Stomach (tissue), 9 donors: ENCODE results near the gene LRRC49. TPM values are rescaled to one million over a fixed set of nuclear protein-coding genes. Genes with fewer than 3 reads are reported as not detected.

Experiments used
- DNase-seq, 2 donors: peaks; one replicate each; pipeline versions ENCODE4 v3.0.0 to v3.0.0-alpha.2; 2013 to 2019
- H3K27ac ChIP-seq, 5 donors: fragments of 200-600 bp in 4 of 5; sonication (generic) in 4 of 5; one replicate each; pipeline ENCODE4 v1.5.1; 2013 to 2019; ENCODE audit warnings: mild to moderate bottlenecking in 1 of 5, moderate library complexity in 1 of 5
- H3K27me3 ChIP-seq, 3 donors: fragments of 200-600 bp; sonication (generic); one replicate each; pipeline ENCODE4 v1.5.1; 2017 to 2019; ENCODE audit warnings: mixed run types in 1 of 3
- H3K36me3 ChIP-seq, 4 donors: fragments of 200-600 bp; sonication (generic); 1 replicate in 3 of 4; 2 replicates in 1 of 4; pipeline ENCODE4 v1.5.1; 2016 to 2019
- H3K4me1 ChIP-seq, 4 donors: fragments of 200-600 bp; sonication (generic); one replicate each; pipeline ENCODE4 v1.5.1; 2016 to 2019
- H3K4me3 ChIP-seq, 4 donors: fragments of 200-600 bp; sonication (generic) in 3 of 4; one replicate each; pipeline ENCODE4 v1.5.1; 2016 to 2019; ENCODE audit warnings: mild to moderate bottlenecking in 1 of 4
- H3K9me3 ChIP-seq, 4 donors: fragments of 200-600 bp; sonication (generic); one replicate each; pipeline ENCODE4 v1.5.1; 2016 to 2019
- EP300 ChIP-seq: sonication (generic); formaldehyde crosslinking; IDR thresholded peaks from one replicate; pipeline ENCODE4 v1.6.1; 2017; ENCODE audit warnings: antibody characterized with exemption
- POLR2A ChIP-seq, 4 donors: fragments of 450-650 bp; IDR thresholded peaks; one replicate each; pipeline ENCODE4 v1.6.1; 2016; ENCODE audit warnings: antibody characterized with exemption in 4 of 4, control low read depth in 2 of 4, mild to moderate bottlenecking in 1 of 4, moderate library complexity in 1 of 4
- POLR2AphosphoS5 ChIP-seq, 3 donors: sonication (generic); formaldehyde crosslinking; IDR thresholded peaks; one replicate each; pipeline ENCODE4 v1.6.1; 2016; ENCODE audit warnings: antibody characterized with exemption in 3 of 3
- WGBS, 5 donors: extraction: QIAGEN DNeasy Blood & Tissue Kit in 3 of 5; methylation state at CpG; one replicate each; pipeline versions ENCODE4 v1.1.5 to v1.1.7; 2013 to 2018; 5-methylcytosine and 5-hydroxymethylcytosine counted together
- intact Hi-C: fragments of 100-400 bp; cut with DNase I; formaldehyde crosslinking; loops from one replicate; pipeline ENCODE4 v1.15.1; 2023; ENCODE audit warnings: low total_unique reads
- polyA plus RNA-seq, 3 donors: library from polyadenylated mRNA; stranded (reverse); fragments of 200-250 nt; gene quantifications; one replicate each; pipeline ENCODE4 v1.2.3, GENCODE V29; 2013
- total RNA-seq, 5 donors: library from RNA; depleted of rRNA; stranded (reverse); fragments of >200 nt; gene quantifications; one replicate each; pipeline versions ENCODE4 v1.1.0 to v1.2.3, GENCODE V29; 2014 to 2016
- TF ChIP-seq, protein P1 (sequence below), 7 experiments: fragments of 450-650 bp in 4 of 7; fragments of 200-600 bp in 3 of 7; sonication (generic) in 3 of 7; IDR thresholded peaks; one replicate each; pipeline ENCODE4 v1.5.1; 2016 to 2019; ENCODE audit warnings: antibody characterized with exemption in 7 of 7, control low read depth in 2 of 7, mild to moderate bottlenecking in 1 of 7
- donor health status: healthy with polysubstance abuse.
- donor health status: Bipolar disorder and iron deficiency.
- donor health status: healthy.

Gene LRRC49
- total and polyA plus RNA-seq, 8 donors: 0.87 to 63.8 (median 7.2) TPM

DNA sequence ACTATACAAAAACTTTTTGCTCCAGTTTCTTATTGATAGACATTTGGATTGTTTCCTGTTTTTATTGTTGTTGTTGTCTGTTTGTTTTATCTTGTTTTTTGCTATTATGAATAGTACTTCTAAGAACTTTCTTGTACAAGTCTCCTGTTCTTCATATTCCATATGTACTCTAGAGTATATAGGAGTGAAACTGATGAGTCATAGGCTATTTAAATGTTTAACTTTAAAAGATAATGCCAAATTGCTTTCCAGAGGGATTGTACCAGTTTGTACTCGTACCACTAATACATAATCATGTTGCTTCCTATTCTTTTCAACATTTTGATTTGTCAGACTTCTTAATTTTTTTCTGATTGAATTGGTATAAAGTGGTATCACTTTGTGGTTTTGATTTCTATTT, 19.6 kb downstream of the LRRC49 start:
- H3K4me1 ChIP-seq: no peaks in the 10 kb centered on the region
- peaks cover 2 to 34% (median 15%) of the 10 kb centered on the region in 4 donors for H3K36me3 ChIP-seq
- H3K4me3 ChIP-seq: no peak overlapping the region
- H3K27ac ChIP-seq: no peak overlapping the region
- intact Hi-C loops: no loop called here
- H3K27me3 ChIP-seq: no peaks in the 10 kb centered on the region
- TF ChIP-seq POLR2AphosphoS5 (IDR thresholded peaks at IDR 0.05) (no peak), POLR2A (IDR thresholded peaks at IDR 0.05) (no peak), EP300 (no peak)
- TF ChIP-seq, protein P1, sequence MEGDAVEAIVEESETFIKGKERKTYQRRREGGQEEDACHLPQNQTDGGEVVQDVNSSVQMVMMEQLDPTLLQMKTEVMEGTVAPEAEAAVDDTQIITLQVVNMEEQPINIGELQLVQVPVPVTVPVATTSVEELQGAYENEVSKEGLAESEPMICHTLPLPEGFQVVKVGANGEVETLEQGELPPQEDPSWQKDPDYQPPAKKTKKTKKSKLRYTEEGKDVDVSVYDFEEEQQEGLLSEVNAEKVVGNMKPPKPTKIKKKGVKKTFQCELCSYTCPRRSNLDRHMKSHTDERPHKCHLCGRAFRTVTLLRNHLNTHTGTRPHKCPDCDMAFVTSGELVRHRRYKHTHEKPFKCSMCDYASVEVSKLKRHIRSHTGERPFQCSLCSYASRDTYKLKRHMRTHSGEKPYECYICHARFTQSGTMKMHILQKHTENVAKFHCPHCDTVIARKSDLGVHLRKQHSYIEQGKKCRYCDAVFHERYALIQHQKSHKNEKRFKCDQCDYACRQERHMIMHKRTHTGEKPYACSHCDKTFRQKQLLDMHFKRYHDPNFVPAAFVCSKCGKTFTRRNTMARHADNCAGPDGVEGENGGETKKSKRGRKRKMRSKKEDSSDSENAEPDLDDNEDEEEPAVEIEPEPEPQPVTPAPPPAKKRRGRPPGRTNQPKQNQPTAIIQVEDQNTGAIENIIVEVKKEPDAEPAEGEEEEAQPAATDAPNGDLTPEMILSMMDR (IDR thresholded peaks at IDR 0.05): no peak
- no peak for DNase-seq
- 47 to 70% (median 53%) methylated on average over 1 of the region's 1 CpG for WGBS, 5 donors
- H3K9me3 ChIP-seq: peaks cover 10 to 18% (median 11%) of the 10 kb centered on the region in 4 donors

DNA sequence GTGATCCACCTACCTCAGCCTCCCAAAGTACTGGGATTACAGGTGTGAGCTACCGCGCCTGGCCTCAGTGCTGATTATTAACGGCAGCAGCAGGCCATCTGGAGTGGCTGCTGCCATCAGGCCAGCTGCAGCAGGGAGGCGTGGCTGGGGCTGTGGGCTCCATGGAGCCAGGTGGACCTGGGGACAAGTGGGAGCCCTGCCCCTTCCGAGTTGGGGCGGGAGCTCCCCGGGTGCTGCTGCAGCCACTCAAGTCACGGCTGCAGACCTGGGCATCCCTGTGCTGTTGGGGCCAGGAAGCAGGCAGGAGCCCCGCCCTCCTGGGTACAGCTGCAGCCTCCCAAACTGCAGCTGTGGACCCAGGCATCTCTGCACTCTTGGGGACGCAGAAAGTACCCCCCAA, 23.9 kb downstream of the LRRC49 start:
- whole genome bisulfite sequencing, 5 donors: 94 to 95% (median 94%) methylated on average over 2 to 10 of the region's 10 CpGs
- Histone ChIP-seq H3K4me3 (no peak overlapping the region), H3K27ac (no peak overlapping the region), H3K4me1 (no peaks in the 10 kb centered on the region), H3K27me3 (no peaks in the 10 kb centered on the region), H3K36me3 (peaks cover 0 to 16% (median 3%) of the 10 kb centered on the region in 4 donors), H3K9me3 (no peaks in the 10 kb centered on the region)
- intact Hi-C loops: no loop called here
- TF ChIP-seq POLR2AphosphoS5 (IDR thresholded peaks at IDR 0.05): no peak
- no peak for TF ChIP-seq EP300
- TF ChIP-seq, protein P1 (IDR thresholded peaks at IDR 0.05): no peak
- no peak for TF ChIP-seq POLR2A (IDR thresholded peaks at IDR 0.05)
- no peak for DNase-seq

DNA sequence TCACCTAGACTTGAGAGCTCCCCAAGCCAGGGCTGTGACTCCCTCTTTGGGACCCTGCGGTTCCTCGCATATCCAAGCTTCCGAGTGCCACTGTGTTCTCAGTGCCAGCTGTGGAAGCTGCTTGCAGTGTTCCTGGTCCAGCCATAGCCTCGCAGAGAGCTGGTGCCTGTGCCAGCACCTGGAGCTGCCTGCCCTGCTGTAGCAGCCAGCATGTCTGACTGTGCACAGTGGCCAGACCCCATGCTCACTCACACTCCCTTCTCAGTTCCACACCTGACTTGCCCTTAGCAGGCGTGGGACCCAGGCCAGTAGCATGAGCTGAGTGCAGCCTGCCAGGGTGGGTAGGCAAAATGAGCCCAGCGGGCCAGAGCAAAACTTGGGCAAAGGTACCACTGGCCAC, 25.3 kb downstream of the LRRC49 start:
- intact Hi-C loops: no loop called here
- TF ChIP-seq, protein P1 (IDR thresholded peaks at IDR 0.05): no peak
- TF ChIP-seq POLR2A (IDR thresholded peaks at IDR 0.05) (no peak), EP300 (no peak), POLR2AphosphoS5 (IDR thresholded peaks at IDR 0.05) (no peak)
- DNase-seq: no peak
- no peaks in the 10 kb centered on the region for H3K9me3 ChIP-seq
- no peaks in the 10 kb centered on the region for H3K4me1 ChIP-seq
- H3K27ac ChIP-seq: no peak overlapping the region
- H3K27me3 ChIP-seq: no peaks in the 10 kb centered on the region
- H3K36me3 ChIP-seq: peaks cover 0 to 16% (median 3%) of the 10 kb centered on the region in 4 donors
- H3K4me3 ChIP-seq: no peak overlapping the region
- 92 to 98% (median 95%) methylated on average over 2 to 6 of the region's 6 CpGs for WGBS, 5 donors

DNA sequence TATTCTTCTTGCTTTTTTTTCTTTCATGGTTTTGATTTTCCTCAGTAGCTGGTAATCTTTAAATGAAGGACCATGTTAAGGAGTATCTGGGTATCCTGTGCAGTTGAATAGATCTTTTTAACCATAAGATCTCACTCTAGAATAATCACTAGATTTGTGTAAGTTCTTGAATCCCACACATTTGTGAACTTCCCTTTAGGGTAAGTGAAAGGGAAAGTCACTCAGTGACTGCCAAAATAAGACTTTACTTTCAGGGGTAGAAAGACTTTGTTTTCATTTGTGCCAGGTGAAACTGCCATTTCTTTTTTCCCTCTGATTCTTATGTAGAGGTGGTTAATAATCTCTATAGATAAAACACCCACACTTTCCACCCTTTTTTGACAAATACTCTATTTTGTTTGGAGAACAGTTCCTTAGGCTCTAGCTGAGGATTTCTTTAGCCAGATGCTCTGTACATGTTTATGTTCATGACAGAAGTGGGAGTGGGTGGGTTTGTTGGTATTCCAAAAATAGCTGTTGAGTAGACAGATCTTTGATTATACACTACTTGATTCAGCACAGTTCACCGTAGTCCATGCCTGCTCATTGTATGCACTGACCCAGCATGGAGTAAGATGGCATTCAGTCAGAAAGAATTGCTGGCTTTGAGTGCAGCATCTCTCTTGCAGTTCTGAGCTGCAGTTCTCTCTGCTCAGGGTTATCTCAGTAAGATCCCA, 28.5 kb downstream of the LRRC49 start:
- no peaks in the 10 kb centered on the region for H3K27me3 ChIP-seq
- H3K27ac ChIP-seq: no peak overlapping the region
- peak in 1 of 2 donors; percentile 5 for DNase-seq
- no peak overlapping the region for H3K4me3 ChIP-seq
- 13 to 33% (median 23%) methylated on average over 1 of the region's 1 CpG for WGBS, 5 donors
- intact Hi-C loops: no loop called here
- TF ChIP-seq, protein P1 (IDR thresholded peaks at IDR 0.05): no peak
- no peak for TF ChIP-seq EP300
- no peaks in the 10 kb centered on the region for H3K4me1 ChIP-seq
- H3K9me3 ChIP-seq: no peaks in the 10 kb centered on the region
- H3K36me3 ChIP-seq: peaks cover 0 to 12% (median 0%) of the 10 kb centered on the region in 4 donors
